Measurements from ENCODE around the gene LNPK. TPM values are rescaled to one million over a fixed set of nuclear protein-coding genes. Genes with fewer than 3 reads are reported as not detected.

Gene LNPK
- total and polyA plus RNA-seq, 2 experiments from 2014 or later, result 5.4 to 8.1 TPM

- no peak for TF ChIP-seq ZNF462 (CRISPR knock-in tag; IDR thresholded peaks at IDR 0.05)
- TF ChIP-seq POLR2AphosphoS5 (IDR thresholded peaks at IDR 0.05; ENCODE audit: low read depth), result no peak
Observed at GRCh38 chr2:176038694-176039093, 36.6 kb upstream of the LNPK start (continued).

- Histone ChIP-seq H3K27me3 (ENCODE audit: insufficient read depth) (no peaks in the 10 kb centered on the region), H3K36me3 (ENCODE audit: insufficient read depth) (no peaks in the 10 kb centered on the region), H3F3A (replicated peaks; ENCODE audit: low read depth) (no peaks in the 10 kb centered on the region), H2AFZ (no peak overlapping the region; the same call in 1 of the 2 replicates), H3K27ac (ENCODE audit: low read depth) (no peak overlapping the region), H4K20me1 (replicated peaks; ENCODE audit: insufficient read depth) (no peaks in the 10 kb centered on the region), H3K4me1 (ENCODE audit: insufficient read depth) (no peaks in the 10 kb centered on the region), H3K9me2 (ENCODE audit: insufficient read depth) (no peaks in the 10 kb centered on the region), H3K4me2 (no peak overlapping the region), H3K79me2 (replicated peaks; ENCODE audit: insufficient read depth) (no peaks in the 10 kb centered on the region), H3K4me3 (no peak overlapping the region)
- ATAC-seq (no peak), DNase-seq (ENCODE audit: low spot score) (no peak)
- H3K36me3 Mint-ChIP-seq (ENCODE audit: low read depth), result no peaks in the 10 kb centered on the region
- H3K4me3 Mint-ChIP-seq, result no peak overlapping the region
- no peak overlapping the region for H3K27ac Mint-ChIP-seq
- H3K9me3 Mint-ChIP-seq, result no peaks in the 10 kb centered on the region
- H3K4me1 Mint-ChIP-seq, result no peaks in the 10 kb centered on the region
- H3K27me3 Mint-ChIP-seq (ENCODE audit: insufficient read depth, low read depth, poor library complexity), result no peaks in the 10 kb centered on the region
- TF ChIP-seq, protein P1, sequence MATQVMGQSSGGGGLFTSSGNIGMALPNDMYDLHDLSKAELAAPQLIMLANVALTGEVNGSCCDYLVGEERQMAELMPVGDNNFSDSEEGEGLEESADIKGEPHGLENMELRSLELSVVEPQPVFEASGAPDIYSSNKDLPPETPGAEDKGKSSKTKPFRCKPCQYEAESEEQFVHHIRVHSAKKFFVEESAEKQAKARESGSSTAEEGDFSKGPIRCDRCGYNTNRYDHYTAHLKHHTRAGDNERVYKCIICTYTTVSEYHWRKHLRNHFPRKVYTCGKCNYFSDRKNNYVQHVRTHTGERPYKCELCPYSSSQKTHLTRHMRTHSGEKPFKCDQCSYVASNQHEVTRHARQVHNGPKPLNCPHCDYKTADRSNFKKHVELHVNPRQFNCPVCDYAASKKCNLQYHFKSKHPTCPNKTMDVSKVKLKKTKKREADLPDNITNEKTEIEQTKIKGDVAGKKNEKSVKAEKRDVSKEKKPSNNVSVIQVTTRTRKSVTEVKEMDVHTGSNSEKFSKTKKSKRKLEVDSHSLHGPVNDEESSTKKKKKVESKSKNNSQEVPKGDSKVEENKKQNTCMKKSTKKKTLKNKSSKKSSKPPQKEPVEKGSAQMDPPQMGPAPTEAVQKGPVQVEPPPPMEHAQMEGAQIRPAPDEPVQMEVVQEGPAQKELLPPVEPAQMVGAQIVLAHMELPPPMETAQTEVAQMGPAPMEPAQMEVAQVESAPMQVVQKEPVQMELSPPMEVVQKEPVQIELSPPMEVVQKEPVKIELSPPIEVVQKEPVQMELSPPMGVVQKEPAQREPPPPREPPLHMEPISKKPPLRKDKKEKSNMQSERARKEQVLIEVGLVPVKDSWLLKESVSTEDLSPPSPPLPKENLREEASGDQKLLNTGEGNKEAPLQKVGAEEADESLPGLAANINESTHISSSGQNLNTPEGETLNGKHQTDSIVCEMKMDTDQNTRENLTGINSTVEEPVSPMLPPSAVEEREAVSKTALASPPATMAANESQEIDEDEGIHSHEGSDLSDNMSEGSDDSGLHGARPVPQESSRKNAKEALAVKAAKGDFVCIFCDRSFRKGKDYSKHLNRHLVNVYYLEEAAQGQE (IDR thresholded peaks at IDR 0.05; ENCODE audit: unreplicated experiment), result no peak
- TF ChIP-seq EZH2 (IDR thresholded peaks at IDR 0.05; ENCODE audit: low read depth, unreplicated experiment), result no peak
- TF ChIP-seq, protein P2, sequence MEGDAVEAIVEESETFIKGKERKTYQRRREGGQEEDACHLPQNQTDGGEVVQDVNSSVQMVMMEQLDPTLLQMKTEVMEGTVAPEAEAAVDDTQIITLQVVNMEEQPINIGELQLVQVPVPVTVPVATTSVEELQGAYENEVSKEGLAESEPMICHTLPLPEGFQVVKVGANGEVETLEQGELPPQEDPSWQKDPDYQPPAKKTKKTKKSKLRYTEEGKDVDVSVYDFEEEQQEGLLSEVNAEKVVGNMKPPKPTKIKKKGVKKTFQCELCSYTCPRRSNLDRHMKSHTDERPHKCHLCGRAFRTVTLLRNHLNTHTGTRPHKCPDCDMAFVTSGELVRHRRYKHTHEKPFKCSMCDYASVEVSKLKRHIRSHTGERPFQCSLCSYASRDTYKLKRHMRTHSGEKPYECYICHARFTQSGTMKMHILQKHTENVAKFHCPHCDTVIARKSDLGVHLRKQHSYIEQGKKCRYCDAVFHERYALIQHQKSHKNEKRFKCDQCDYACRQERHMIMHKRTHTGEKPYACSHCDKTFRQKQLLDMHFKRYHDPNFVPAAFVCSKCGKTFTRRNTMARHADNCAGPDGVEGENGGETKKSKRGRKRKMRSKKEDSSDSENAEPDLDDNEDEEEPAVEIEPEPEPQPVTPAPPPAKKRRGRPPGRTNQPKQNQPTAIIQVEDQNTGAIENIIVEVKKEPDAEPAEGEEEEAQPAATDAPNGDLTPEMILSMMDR (conservative IDR thresholded peaks at IDR 0.05; ENCODE audit: low read depth in 2 of 2), result no peak
- TF ChIP-seq CREB1 (CRISPR knock-in tag; IDR thresholded peaks at IDR 0.05; ENCODE audit: low read depth), result no peak
- TF ChIP-seq ZNF114 (CRISPR knock-in tag; IDR thresholded peaks at IDR 0.05), result no peak
- no peak for TF ChIP-seq ETS1 (IDR thresholded peaks at IDR 0.05)
- no peak for TF ChIP-seq POLR2AphosphoS5 (IDR thresholded peaks at IDR 0.05; ENCODE audit: low read depth)
- TF ChIP-seq STAT1 (IDR thresholded peaks at IDR 0.05; ENCODE audit: unreplicated experiment), result no peak
- no peak for TF ChIP-seq EZH2phosphoT487 (IDR thresholded peaks at IDR 0.05; ENCODE audit: unreplicated experiment)
- no peak for TF ChIP-seq JUNB (IDR thresholded peaks at IDR 0.05; ENCODE audit: unreplicated experiment)
Observed at GRCh38 chr2:176035013-176035691, 33.1 kb upstream of the LNPK start.
